Adrenal gland (tissue), 5 donors: Measurements from ENCODE around the gene OSCP1.

Experiments
- POLR2A ChIP-seq, 2 donors: fragments of 450-650 bp; IDR thresholded peaks; one replicate each; pipeline ENCODE4 v1.6.1; 2017; ENCODE audit warnings: antibody characterized with exemption in 2 of 2, mild to moderate bottlenecking in 2 of 2, moderate library complexity in 1 of 2
- TF ChIP-seq, protein P1 (sequence below), 6 experiments: fragments of 450-650 bp in 4 of 6; fragments of 200-600 bp in 2 of 6; sonication (generic) in 1 of 6; IDR thresholded peaks; 1 replicate in 5 of 6; 2 replicates in 1 of 6; pipeline versions ENCODE4 v1.5.1 to v1.8.0; 2016 to 2021; ENCODE audit warnings: antibody characterized with exemption in 6 of 6, mild to moderate bottlenecking in 2 of 6, moderate library complexity in 1 of 6
- donor health status: DM: no; HTN: no; CAD: no.

DNA sequence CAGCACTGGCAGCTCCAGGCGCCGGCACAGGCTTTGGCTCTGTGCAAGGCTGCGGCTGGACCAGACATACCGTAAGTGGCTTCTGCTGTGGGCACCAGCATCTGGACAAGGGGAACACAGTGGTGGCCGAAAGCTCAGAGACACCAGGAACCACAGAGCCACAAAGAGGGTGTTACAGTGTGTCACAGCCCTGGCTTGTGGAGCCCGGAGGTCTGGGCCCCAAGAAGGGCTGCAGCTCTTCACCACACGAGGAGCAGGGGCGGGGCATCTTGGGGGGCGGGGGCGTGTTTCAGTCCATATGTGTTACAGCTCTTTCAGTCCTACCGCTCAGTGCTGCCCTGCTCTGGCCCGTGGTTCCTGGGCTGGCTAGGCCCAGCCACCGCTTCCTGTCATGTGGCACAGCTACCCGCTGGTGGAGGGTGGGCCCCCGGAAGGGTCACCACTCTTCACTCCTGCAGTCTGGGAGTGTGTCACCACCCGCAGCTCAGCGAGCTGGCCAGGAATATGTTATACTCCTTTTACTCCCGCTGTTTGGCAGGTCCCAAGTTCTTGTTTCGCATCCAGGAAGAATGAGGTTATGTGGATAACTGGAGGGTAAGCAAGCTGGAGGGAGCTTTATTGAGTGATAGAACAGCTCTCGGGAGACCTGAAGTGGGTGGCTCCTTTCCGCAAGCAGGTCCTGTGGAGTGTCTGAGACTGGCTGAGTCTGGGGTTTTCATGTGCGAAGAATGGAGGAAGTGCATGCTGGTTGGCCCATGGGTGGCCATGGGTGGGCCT, 49.2 kb downstream of the OSCP1 start:
- TF ChIP-seq, protein P1, sequence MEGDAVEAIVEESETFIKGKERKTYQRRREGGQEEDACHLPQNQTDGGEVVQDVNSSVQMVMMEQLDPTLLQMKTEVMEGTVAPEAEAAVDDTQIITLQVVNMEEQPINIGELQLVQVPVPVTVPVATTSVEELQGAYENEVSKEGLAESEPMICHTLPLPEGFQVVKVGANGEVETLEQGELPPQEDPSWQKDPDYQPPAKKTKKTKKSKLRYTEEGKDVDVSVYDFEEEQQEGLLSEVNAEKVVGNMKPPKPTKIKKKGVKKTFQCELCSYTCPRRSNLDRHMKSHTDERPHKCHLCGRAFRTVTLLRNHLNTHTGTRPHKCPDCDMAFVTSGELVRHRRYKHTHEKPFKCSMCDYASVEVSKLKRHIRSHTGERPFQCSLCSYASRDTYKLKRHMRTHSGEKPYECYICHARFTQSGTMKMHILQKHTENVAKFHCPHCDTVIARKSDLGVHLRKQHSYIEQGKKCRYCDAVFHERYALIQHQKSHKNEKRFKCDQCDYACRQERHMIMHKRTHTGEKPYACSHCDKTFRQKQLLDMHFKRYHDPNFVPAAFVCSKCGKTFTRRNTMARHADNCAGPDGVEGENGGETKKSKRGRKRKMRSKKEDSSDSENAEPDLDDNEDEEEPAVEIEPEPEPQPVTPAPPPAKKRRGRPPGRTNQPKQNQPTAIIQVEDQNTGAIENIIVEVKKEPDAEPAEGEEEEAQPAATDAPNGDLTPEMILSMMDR (IDR thresholded peaks at IDR 0.05), result no peak
- TF ChIP-seq POLR2A (IDR thresholded peaks at IDR 0.05), result no peak
